Neural cell (in vitro differentiated cells): ENCODE data around the gene TTC9. TPM values are rescaled to one million over a fixed set of nuclear protein-coding genes. Genes with fewer than 3 reads are reported as not detected.

Source experiments
- H2AFZ ChIP-seq: fragments of 200-600, 300-800 bp; sonication (generic), shearing (Covaris generic); 2 replicates; pipeline ENCODE4 v1.6.0; 2014; ENCODE audit warnings: low read depth, mild to moderate bottlenecking, antibody characterized with exemption, low read length, moderate library complexity
- H3F3A ChIP-seq: fragments of 200-600 bp; shearing (Covaris generic); 2 replicates; pipeline ENCODE4 v1.6.1; 2016; ENCODE audit warnings: mild to moderate bottlenecking, moderate library complexity, mixed read lengths, antibody characterized with exemption, low read length; ENCODE audit not compliant: insufficient read depth, poor library complexity, severe bottlenecking
- H3K27ac ChIP-seq: fragments of 200-600, 300-800 bp; sonication (generic), shearing (Covaris generic); 2 replicates; pipeline ENCODE4 v1.5.1; 2014; ENCODE audit warnings: mild to moderate bottlenecking, low read length, moderate library complexity
- H3K27me3 ChIP-seq: fragments of 300-800, 200-600 bp; sonication (generic), shearing (Covaris generic); 2 replicates; pipeline ENCODE4 v1.6.0; 2014; ENCODE audit warnings: mild to moderate bottlenecking, low read depth, low read length, moderate library complexity; ENCODE audit not compliant: insufficient read depth
- H3K36me3 ChIP-seq: fragments of 300-800, 200-600 bp; sonication (generic), shearing (Covaris generic); 2 replicates; pipeline ENCODE4 v1.5.1; 2014; ENCODE audit warnings: mild to moderate bottlenecking, antibody characterized with exemption, low read length, moderate library complexity; ENCODE audit not compliant: insufficient read depth
- H3K4me2 ChIP-seq: fragments of 300-800, 200-600 bp; sonication (generic), shearing (Covaris generic); 2 replicates; pipeline ENCODE4 v1.6.0; 2014; ENCODE audit warnings: mild to moderate bottlenecking, low read length
- H3K4me3 ChIP-seq: fragments of 300-800, 200-600 bp; sonication (generic), shearing (Covaris generic); 2 replicates; pipeline ENCODE4 v1.5.1; 2014; ENCODE audit warnings: mild to moderate bottlenecking, low read length, moderate library complexity
- H3K79me2 ChIP-seq: fragments of 200-600 bp; shearing (Covaris generic); replicated peaks from 2 replicates; pipeline ENCODE4 v1.6.0; 2014; ENCODE audit warnings: mild to moderate bottlenecking, low read length, moderate library complexity; ENCODE audit not compliant: insufficient read depth
- H3K9ac ChIP-seq: fragments of 300-800, 200-600 bp; sonication (generic), shearing (Covaris generic); 2 replicates; pipeline ENCODE4 v1.6.1; 2016; ENCODE audit warnings: mild to moderate bottlenecking, low read length, mixed read lengths
- H3K9me2 ChIP-seq: fragments of 200-600 bp; shearing (Covaris generic); 2 replicates; pipeline ENCODE4 v1.6.1; 2016; ENCODE audit warnings: mild to moderate bottlenecking, low read length, mixed read lengths; ENCODE audit not compliant: insufficient read depth
- H3K9me3 ChIP-seq: fragments of 200-600, 300-800 bp; sonication (generic), shearing (Covaris generic); 2 replicates; pipeline ENCODE4 v1.6.1; 2016; ENCODE audit warnings: mild to moderate bottlenecking, mixed run types, low read length, moderate library complexity, mixed read lengths
- H4K20me1 ChIP-seq: fragments of 200-600 bp; shearing (Covaris generic); 2 replicates; pipeline ENCODE4 v1.6.1; 2016; ENCODE audit warnings: mild to moderate bottlenecking, mixed run types; ENCODE audit not compliant: insufficient read depth
- CTCF ChIP-seq: fragments of 450-650 bp; IDR thresholded peaks from 2 replicates; pipeline ENCODE4 v1.5.1; 2014; ENCODE audit warnings: antibody characterized with exemption, mild to moderate bottlenecking, moderate library complexity; ENCODE audit not compliant: poor library complexity, severe bottlenecking
- EP300 ChIP-seq: fragments of 450-650 bp; conservative IDR thresholded peaks from 2 replicates; pipeline ENCODE4 v1.6.1; 2014; ENCODE audit warnings: antibody characterized with exemption, mild to moderate bottlenecking, moderate library complexity; ENCODE audit not compliant: poor library complexity, severe bottlenecking
- EZH2 ChIP-seq: fragments of 200-600, 300-800 bp; shearing (Covaris generic), sonication (generic); IDR thresholded peaks from 2 replicates; pipeline ENCODE4 v1.6.1; 2014; ENCODE audit warnings: antibody characterized with exemption, low read length, borderline replicate concordance, mild to moderate bottlenecking; ENCODE audit not compliant: insufficient read depth, poor library complexity, severe bottlenecking
- MXI1 ChIP-seq: fragments of 450-650 bp; conservative IDR thresholded peaks from 2 replicates; pipeline ENCODE4 v1.6.1; 2014; ENCODE audit warnings: antibody characterized with exemption, mild to moderate bottlenecking; ENCODE audit not compliant: poor library complexity, severe bottlenecking
- POLR2AphosphoS5 ChIP-seq: IDR thresholded peaks from 2 replicates; pipeline ENCODE4 v1.6.1; 2012
- RAD21 ChIP-seq: fragments of 450-650 bp; conservative IDR thresholded peaks from 2 replicates; pipeline ENCODE4 v1.6.1; 2014; ENCODE audit warnings: antibody characterized with exemption, mild to moderate bottlenecking, moderate library complexity
- SMC3 ChIP-seq: fragments of 450-650 bp; conservative IDR thresholded peaks from 2 replicates; pipeline ENCODE4 v1.6.1; 2014; ENCODE audit warnings: antibody characterized with exemption, mild to moderate bottlenecking, moderate library complexity; ENCODE audit not compliant: poor library complexity
- TAF1 ChIP-seq: IDR thresholded peaks from 2 replicates; pipeline ENCODE4 v1.6.1; 2012; ENCODE audit warnings: low read depth
- polyA plus RNA-seq: library from polyadenylated mRNA; depleted of rRNA; stranded (reverse); fragments of >200 nt; gene quantifications from 2 replicates; pipeline ENCODE4 v1.2.3, GENCODE V29; 2014
- TF ChIP-seq, protein P1 (sequence below): IDR thresholded peaks from 2 replicates; pipeline ENCODE4 v1.6.1; 2012; ENCODE audit warnings: borderline replicate concordance

TTC9 gene
- polyA plus RNA-seq, 1 donor from 2014 or later: 11.1 TPM

DNA sequence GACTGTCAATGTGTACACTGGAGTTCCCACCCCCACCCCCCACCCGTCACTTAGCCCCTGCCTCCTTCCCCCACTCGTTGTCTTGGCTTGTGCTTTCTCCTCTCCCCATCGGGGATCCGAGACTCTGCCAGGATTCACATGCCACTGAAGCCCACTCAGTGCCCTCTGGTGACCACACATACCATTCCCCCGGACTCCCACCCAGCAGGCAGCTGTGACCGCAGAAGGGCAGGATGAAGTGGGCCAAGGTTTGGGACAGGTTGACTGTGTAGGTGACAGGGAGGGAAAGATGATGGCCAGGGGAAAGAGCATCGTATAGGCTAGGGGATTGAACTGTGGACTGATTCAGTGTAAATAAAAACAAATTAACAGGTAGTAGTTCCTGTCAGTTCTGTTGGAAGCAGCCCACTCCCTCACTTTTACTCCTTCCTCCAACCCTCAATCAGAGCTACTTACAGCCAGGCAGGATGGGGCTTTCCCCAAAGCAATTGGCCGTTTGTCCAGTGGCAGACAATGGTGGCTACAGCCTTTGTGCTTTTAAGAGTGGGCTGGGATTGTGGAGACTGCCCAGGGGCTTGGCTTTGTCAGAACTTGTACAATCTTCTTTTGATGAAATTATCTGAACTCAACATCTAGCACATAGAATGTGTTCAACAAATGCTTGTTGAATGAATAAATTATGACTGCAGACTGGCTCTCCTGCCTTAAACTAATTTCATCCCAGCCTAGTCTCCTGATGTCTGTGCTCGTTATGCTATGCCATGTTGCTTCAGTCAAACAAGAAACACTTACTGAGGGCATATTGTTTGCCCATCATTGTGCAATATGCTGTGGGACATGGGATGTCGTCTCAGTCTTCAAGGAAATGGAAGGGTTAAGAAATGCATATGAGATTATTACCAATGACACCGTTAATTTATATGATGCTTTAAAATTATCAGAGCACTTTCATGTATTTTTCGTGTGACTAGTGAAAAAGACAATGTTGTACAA lies 30.2 kb downstream of the TTC9 start:
- Histone ChIP-seq H3K27ac (no peak overlapping the region), H2AFZ (no peak overlapping the region), H3K9me3 (no peaks in the 10 kb centered on the region), H3K79me2 (no peaks in the 10 kb centered on the region), H3K36me3 (peaks cover 7% of the 10 kb centered on the region), H3F3A (no peaks in the 10 kb centered on the region), H3K9me2 (no peaks in the 10 kb centered on the region), H3K27me3 (no peaks in the 10 kb centered on the region), H3K4me3 (no peak overlapping the region), H3K4me2 (no peak overlapping the region), H3K9ac (no peak overlapping the region), H4K20me1 (no peaks in the 10 kb centered on the region)
- no peak for TF ChIP-seq POLR2AphosphoS5
- TF ChIP-seq CTCF: no peak
- TF ChIP-seq, protein P1, sequence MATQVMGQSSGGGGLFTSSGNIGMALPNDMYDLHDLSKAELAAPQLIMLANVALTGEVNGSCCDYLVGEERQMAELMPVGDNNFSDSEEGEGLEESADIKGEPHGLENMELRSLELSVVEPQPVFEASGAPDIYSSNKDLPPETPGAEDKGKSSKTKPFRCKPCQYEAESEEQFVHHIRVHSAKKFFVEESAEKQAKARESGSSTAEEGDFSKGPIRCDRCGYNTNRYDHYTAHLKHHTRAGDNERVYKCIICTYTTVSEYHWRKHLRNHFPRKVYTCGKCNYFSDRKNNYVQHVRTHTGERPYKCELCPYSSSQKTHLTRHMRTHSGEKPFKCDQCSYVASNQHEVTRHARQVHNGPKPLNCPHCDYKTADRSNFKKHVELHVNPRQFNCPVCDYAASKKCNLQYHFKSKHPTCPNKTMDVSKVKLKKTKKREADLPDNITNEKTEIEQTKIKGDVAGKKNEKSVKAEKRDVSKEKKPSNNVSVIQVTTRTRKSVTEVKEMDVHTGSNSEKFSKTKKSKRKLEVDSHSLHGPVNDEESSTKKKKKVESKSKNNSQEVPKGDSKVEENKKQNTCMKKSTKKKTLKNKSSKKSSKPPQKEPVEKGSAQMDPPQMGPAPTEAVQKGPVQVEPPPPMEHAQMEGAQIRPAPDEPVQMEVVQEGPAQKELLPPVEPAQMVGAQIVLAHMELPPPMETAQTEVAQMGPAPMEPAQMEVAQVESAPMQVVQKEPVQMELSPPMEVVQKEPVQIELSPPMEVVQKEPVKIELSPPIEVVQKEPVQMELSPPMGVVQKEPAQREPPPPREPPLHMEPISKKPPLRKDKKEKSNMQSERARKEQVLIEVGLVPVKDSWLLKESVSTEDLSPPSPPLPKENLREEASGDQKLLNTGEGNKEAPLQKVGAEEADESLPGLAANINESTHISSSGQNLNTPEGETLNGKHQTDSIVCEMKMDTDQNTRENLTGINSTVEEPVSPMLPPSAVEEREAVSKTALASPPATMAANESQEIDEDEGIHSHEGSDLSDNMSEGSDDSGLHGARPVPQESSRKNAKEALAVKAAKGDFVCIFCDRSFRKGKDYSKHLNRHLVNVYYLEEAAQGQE: no peak

- H3K9ac ChIP-seq: no peak overlapping the region
These were observed 35.6 kb downstream of the TTC9 start for GRCh38 chr14:70677341-70677740.

More at GRCh38 chr14:70677341-70677740, 35.6 kb downstream of the TTC9 start:
- no peak for TF ChIP-seq POLR2AphosphoS5
- no peak for TF ChIP-seq RAD21
- no peak for TF ChIP-seq MXI1
- TF ChIP-seq, protein P1: no peak
- no peak for TF ChIP-seq EP300
- TF ChIP-seq EZH2: no peak
- no peak for TF ChIP-seq TAF1
- TF ChIP-seq SMC3: no peak
- TF ChIP-seq CTCF: no peak
- Histone ChIP-seq H3K79me2 (no peaks in the 10 kb centered on the region), H2AFZ (no peak overlapping the region), H4K20me1 (no peaks in the 10 kb centered on the region), H3K36me3 (peaks cover under 1% of the 10 kb centered on the region), H3K4me3 (no peak overlapping the region), H3K27ac (no peak overlapping the region), H3K4me2 (no peak overlapping the region), H3K9me2 (no peaks in the 10 kb centered on the region), H3F3A (no peaks in the 10 kb centered on the region), H3K27me3 (no peaks in the 10 kb centered on the region), H3K9me3 (no peaks in the 10 kb centered on the region)
